Neural progenitor cell (in vitro differentiated cells): ENCODE measurements around the gene GRIK1. TPM values are rescaled to one million over a fixed set of nuclear protein-coding genes. Genes with fewer than 3 reads are reported as not detected.

Experiments
- DNase-seq: peaks from one replicate; pipeline ENCODE4 v3.0.0-alpha.2; 2016; ENCODE audit warnings: low spot score
- H2AFZ ChIP-seq: fragments of 200-600 bp; sonication (generic); replicated peaks from 2 replicates; pipeline ENCODE4 v1.6.1; 2016; ENCODE audit warnings: antibody characterized with exemption
- H3F3A ChIP-seq: fragments of 200-600 bp; sonication (generic); 2 replicates; pipeline ENCODE4 v1.6.1; 2016; ENCODE audit warnings: antibody characterized with exemption, low read depth
- H3K27ac ChIP-seq: fragments of 200-600 bp; sonication (generic); 2 replicates; pipeline ENCODE4 v1.5.1; 2016; ENCODE audit warnings: mild to moderate bottlenecking
- H3K27me3 ChIP-seq: fragments of 200-600 bp; sonication (generic); 2 replicates; pipeline ENCODE4 v1.6.1; 2016; ENCODE audit warnings: mild to moderate bottlenecking, moderate library complexity
- H3K36me3 ChIP-seq: fragments of 200-600 bp; sonication (generic); 2 replicates; pipeline ENCODE4 v1.5.1; 2016
- H3K4me1 ChIP-seq: fragments of 200-600 bp; sonication (generic); 2 replicates; pipeline ENCODE4 v1.6.1; 2016; ENCODE audit warnings: mixed run types
- H3K4me2 ChIP-seq: fragments of 200-600 bp; sonication (generic); 2 replicates; pipeline ENCODE4 v1.6.1; 2016
- H3K4me3 ChIP-seq: fragments of 200-600 bp; sonication (generic); 2 replicates; pipeline ENCODE4 v1.5.1; 2016
- H3K79me2 ChIP-seq: fragments of 200-600 bp; sonication (generic); 2 replicates; pipeline ENCODE4 v1.6.1; 2016; ENCODE audit warnings: low read depth
- H3K9ac ChIP-seq: fragments of 200-600 bp; sonication (generic); 2 replicates; pipeline ENCODE4 v1.6.1; 2016
- H3K9me3 ChIP-seq: fragments of 200-600 bp; sonication (generic); 2 replicates; pipeline ENCODE4 v1.5.1; 2016; ENCODE audit warnings: low read depth
- H4K20me1 ChIP-seq: fragments of 200-600 bp; sonication (generic); 2 replicates; pipeline ENCODE4 v1.6.1; 2016; ENCODE audit warnings: low read depth
- H3K27ac Mint-ChIP-seq: 3 replicates; pipeline ENCODE4 v1.8.0; 2021; ENCODE audit warnings: mixed read lengths
- H3K27me3 Mint-ChIP-seq: 2 replicates; pipeline ENCODE4 v1.8.0; 2022; ENCODE audit warnings: low read depth, mild to moderate bottlenecking, inconsistent platforms, moderate library complexity, mixed read lengths; ENCODE audit not compliant: insufficient read depth
- H3K36me3 Mint-ChIP-seq: 3 replicates; pipeline ENCODE4 v1.8.0; 2021; ENCODE audit warnings: mixed read lengths
- H3K4me1 Mint-ChIP-seq: 3 replicates; pipeline ENCODE4 v1.8.0; 2021; ENCODE audit warnings: mixed read lengths
- H3K4me3 Mint-ChIP-seq: 3 replicates; pipeline ENCODE4 v1.8.0; 2021; ENCODE audit warnings: mild to moderate bottlenecking, moderate library complexity, mixed read lengths
- H3K9me3 Mint-ChIP-seq: 3 replicates; pipeline ENCODE4 v1.8.0; 2020; ENCODE audit warnings: mixed read lengths
- CTCF ChIP-seq: fragments of 200-600 bp; sonication (generic); IDR thresholded peaks from 2 replicates; pipeline ENCODE4 v1.5.1; 2017; ENCODE audit warnings: antibody characterized with exemption, mild to moderate bottlenecking
- EZH2 ChIP-seq: fragments of 200-600 bp; sonication (generic); IDR thresholded peaks from 2 replicates; pipeline ENCODE4 v1.6.1; 2017; ENCODE audit warnings: antibody characterized with exemption, mild to moderate bottlenecking, moderate library complexity
- EZH2phosphoT487 ChIP-seq: fragments of 200-600 bp; sonication (generic); IDR thresholded peaks from 2 replicates; pipeline ENCODE4 v1.6.1; 2017; ENCODE audit warnings: antibody characterized with exemption
- total RNA-seq: library from RNA; depleted of rRNA; stranded (reverse); fragments of >200 nt; gene quantifications from 2 replicates; pipeline ENCODE4 v1.2.3, GENCODE V29; 2015; ENCODE audit warnings: low replicate concordance

The GRIK1 gene
- total RNA-seq, 1 donor from 2014 or later: 1.6 TPM

GRCh38 chr21:29739176-29739575 lies 200.6 kb downstream of the GRIK1 start:
- Histone ChIP-seq H3K9ac (no peak overlapping the region), H4K20me1 (no peaks in the 10 kb centered on the region), H3K36me3 (no peaks in the 10 kb centered on the region), H3K9me3 (no peaks in the 10 kb centered on the region), H3K4me3 (no peak overlapping the region), H3K27ac (no peak overlapping the region), H3F3A (no peaks in the 10 kb centered on the region), H2AFZ (no peak overlapping the region), H3K27me3 (no peaks in the 10 kb centered on the region), H3K4me1 (no peaks in the 10 kb centered on the region), H3K4me2 (no peak overlapping the region), H3K79me2 (no peaks in the 10 kb centered on the region)
- H3K27me3 Mint-ChIP-seq: no peaks in the 10 kb centered on the region
- H3K36me3 Mint-ChIP-seq: peaks cover 7% of the 10 kb centered on the region
- H3K9me3 Mint-ChIP-seq: peaks cover 8% of the 10 kb centered on the region
- peaks cover 6% of the 10 kb centered on the region for H3K4me1 Mint-ChIP-seq
- no peak overlapping the region for H3K4me3 Mint-ChIP-seq
- TF ChIP-seq CTCF: no peak
- TF ChIP-seq EZH2: no peak
- TF ChIP-seq EZH2phosphoT487: no peak
- DNase-seq: no peak
- no peak overlapping the region for H3K27ac Mint-ChIP-seq

- Histone ChIP-seq H3K79me2 (no peaks in the 10 kb centered on the region), H3K9ac (no peak overlapping the region), H4K20me1 (no peaks in the 10 kb centered on the region), H3K4me1 (no peaks in the 10 kb centered on the region), H3K9me3 (no peaks in the 10 kb centered on the region), H3K36me3 (no peaks in the 10 kb centered on the region), H3F3A (no peaks in the 10 kb centered on the region), H3K27me3 (no peaks in the 10 kb centered on the region), H3K4me2 (no peak overlapping the region), H3K4me3 (no peak overlapping the region), H3K27ac (no peak overlapping the region), H2AFZ (no peak overlapping the region)
- H3K4me1 Mint-ChIP-seq: peaks cover 6% of the 10 kb centered on the region
- H3K27ac Mint-ChIP-seq: no peak overlapping the region
- no peak for DNase-seq
- no peaks in the 10 kb centered on the region for H3K27me3 Mint-ChIP-seq
- H3K4me3 Mint-ChIP-seq: no peak overlapping the region
- peaks cover 7% of the 10 kb centered on the region for H3K36me3 Mint-ChIP-seq
- TF ChIP-seq CTCF (no peak), EZH2 (no peak), EZH2phosphoT487 (no peak)
- peaks cover 10% of the 10 kb centered on the region for H3K9me3 Mint-ChIP-seq
Observed at GRCh38 chr21:29738730-29739129, 201.1 kb downstream of the GRIK1 start.

GRCh38 chr21:29737186-29737585 lies 202.6 kb downstream of the GRIK1 start:
- H3K36me3 Mint-ChIP-seq: peaks cover 2% of the 10 kb centered on the region
- H3K4me2 ChIP-seq: no peak overlapping the region
- peaks cover 4% of the 10 kb centered on the region for H3K9me3 Mint-ChIP-seq
- H3K27ac Mint-ChIP-seq: no peak overlapping the region
- TF ChIP-seq EZH2: no peak
- no peak for TF ChIP-seq CTCF
- TF ChIP-seq EZH2phosphoT487: no peak
- no peaks in the 10 kb centered on the region for H3K27me3 ChIP-seq
- H3K27me3 Mint-ChIP-seq: no peaks in the 10 kb centered on the region
- DNase-seq: no peak
- H3F3A ChIP-seq: no peaks in the 10 kb centered on the region
- H3K79me2 ChIP-seq: no peaks in the 10 kb centered on the region
- H3K4me3 Mint-ChIP-seq: no peak overlapping the region
- no peaks in the 10 kb centered on the region for H4K20me1 ChIP-seq
- no peak overlapping the region for H3K4me3 ChIP-seq
- H3K4me1 Mint-ChIP-seq: peaks cover 6% of the 10 kb centered on the region
- H3K9ac ChIP-seq: no peak overlapping the region
- no peak overlapping the region for H2AFZ ChIP-seq
- no peak overlapping the region for H3K27ac ChIP-seq
- H3K9me3 ChIP-seq: no peaks in the 10 kb centered on the region
- H3K36me3 ChIP-seq: no peaks in the 10 kb centered on the region
- no peaks in the 10 kb centered on the region for H3K4me1 ChIP-seq
